Stimulated activated CD4-positive, alpha-beta T cell treated with anti-CD3 and anti-CD28 coated beads, TNF-alpha, amount 100 ng/mL, for 48 hours (primary cell): ENCODE results near the gene CGB1.
A peak's percentile ranks its signal among the peaks of the same experiment; 100 is the strongest.
"Not testable (repeated sequence)": the region's sequence is repeated elsewhere in the genome, so short reads cannot be mapped to it uniquely, and the experiment has no call there.

Experiments
- DNase-seq, 3 donors: peaks; one replicate each; pipeline ENCODE4 v3.0.0-alpha.2; 2020; ENCODE audit warnings: low read depth in 3 of 3

The CGB1 gene

GRCh38 chr19:49036815-49037214, at the start of gene CGB1:
Gene CGB1, minus strand, starts transcription at chr19:49036895. Its CDS starts 184 bp downstream, at chr19:49036711.
- peak; percentile 37 to 54 (median 41) for DNase-seq

GRCh38 chr19:49086296-49086695, 49.6 kb upstream of the CGB1 start:
- DNase-seq: no peak

GRCh38 chr19:49085868-49086232, 49.2 kb upstream of the CGB1 start:
- DNase-seq: no peak

- peak; percentile 97 to 99 (median 98) for DNase-seq
These were observed 48.5 kb upstream of the CGB1 start, which contains the start of gene SNRNP70 for GRCh38 chr19:49085020-49085867. Gene SNRNP70, plus strand, starts transcription at chr19:49085451. Its CDS starts 964 bp downstream, at chr19:49086415.

- no peak for DNase-seq
These were observed 47.7 kb upstream of the CGB1 start for GRCh38 chr19:49084206-49085019.

GRCh38 chr19:49081273-49081672, 44.6 kb upstream of the CGB1 start:
- DNase-seq: no peak

- DNase-seq: no peak
These were observed 43.7 kb upstream of the CGB1 start for GRCh38 chr19:49080392-49080791.

- DNase-seq: not testable (repeated sequence)
These were observed 38.2 kb upstream of the CGB1 start for GRCh38 chr19:49074869-49075268.

- DNase-seq: no peak
These were observed 37.1 kb upstream of the CGB1 start for GRCh38 chr19:49073514-49074378.

GRCh38 chr19:49071860-49072547, 35.3 kb upstream of the CGB1 start:
- no peak for DNase-seq

- DNase-seq: no peak
These were observed 33.7 kb upstream of the CGB1 start for GRCh38 chr19:49070416-49070815.

- DNase-seq: no peak
These were observed 32.3 kb upstream of the CGB1 start for GRCh38 chr19:49069026-49069425.

- DNase-seq: no peak
These were observed 30.9 kb upstream of the CGB1 start for GRCh38 chr19:49067554-49067953.

- no peak for DNase-seq
These were observed 29.3 kb upstream of the CGB1 start for GRCh38 chr19:49065905-49066512.

- no peak for DNase-seq
These were observed 28.3 kb upstream of the CGB1 start, which contains the start of gene NTF4 for GRCh38 chr19:49064768-49065611. Gene NTF4, minus strand, starts transcription at chr19:49064818. Its CDS starts 2,821 bp downstream, at chr19:49061997.

- DNase-seq: no peak
These were observed 27.4 kb upstream of the CGB1 start for GRCh38 chr19:49064029-49064629.

GRCh38 chr19:49061445-49061844, 24.8 kb upstream of the CGB1 start:
- DNase-seq: no peak

GRCh38 chr19:49061000-49061399, 24.3 kb upstream of the CGB1 start:
- no peak for DNase-seq

- no peak for DNase-seq
These were observed 22.4 kb upstream of the CGB1 start for GRCh38 chr19:49059053-49059452.
